ENCODE results near the gene LCN15. TPM values are rescaled to one million over a fixed set of nuclear protein-coding genes. Genes with fewer than 3 reads are reported as not detected.

The LCN15 gene
- total RNA-seq, 3 donors from 2014 or later, result not detected

GRCh38 chr9:136722969-136723356, 41.4 kb downstream of the LCN15 start:
- H3K4me1 ChIP-seq, result peaks cover 0 to 14% of the 10 kb centered on the region in 2 donors
- H3K27ac ChIP-seq, result no peak overlapping the region
- no peak overlapping the region for H3K4me3 ChIP-seq
- TF ChIP-seq POLR2A (IDR thresholded peaks at IDR 0.05) (no peak), POLR2AphosphoS5 (IDR thresholded peaks at IDR 0.05) (no peak)
- TF ChIP-seq, protein P1, sequence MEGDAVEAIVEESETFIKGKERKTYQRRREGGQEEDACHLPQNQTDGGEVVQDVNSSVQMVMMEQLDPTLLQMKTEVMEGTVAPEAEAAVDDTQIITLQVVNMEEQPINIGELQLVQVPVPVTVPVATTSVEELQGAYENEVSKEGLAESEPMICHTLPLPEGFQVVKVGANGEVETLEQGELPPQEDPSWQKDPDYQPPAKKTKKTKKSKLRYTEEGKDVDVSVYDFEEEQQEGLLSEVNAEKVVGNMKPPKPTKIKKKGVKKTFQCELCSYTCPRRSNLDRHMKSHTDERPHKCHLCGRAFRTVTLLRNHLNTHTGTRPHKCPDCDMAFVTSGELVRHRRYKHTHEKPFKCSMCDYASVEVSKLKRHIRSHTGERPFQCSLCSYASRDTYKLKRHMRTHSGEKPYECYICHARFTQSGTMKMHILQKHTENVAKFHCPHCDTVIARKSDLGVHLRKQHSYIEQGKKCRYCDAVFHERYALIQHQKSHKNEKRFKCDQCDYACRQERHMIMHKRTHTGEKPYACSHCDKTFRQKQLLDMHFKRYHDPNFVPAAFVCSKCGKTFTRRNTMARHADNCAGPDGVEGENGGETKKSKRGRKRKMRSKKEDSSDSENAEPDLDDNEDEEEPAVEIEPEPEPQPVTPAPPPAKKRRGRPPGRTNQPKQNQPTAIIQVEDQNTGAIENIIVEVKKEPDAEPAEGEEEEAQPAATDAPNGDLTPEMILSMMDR (IDR thresholded peaks at IDR 0.05), result no peak
- H3K27me3 ChIP-seq, result no peaks in the 10 kb centered on the region
- DNase-seq (ENCODE audit: low spot score in 2 of 2), result no peak
- intact Hi-C loops (cut with DNase I; ENCODE audit: low total_unique reads), result no loop called here
- no peaks in the 10 kb centered on the region for H3K9me3 ChIP-seq
- peaks cover 13% of the 10 kb centered on the region for H3K36me3 ChIP-seq

DNA sequence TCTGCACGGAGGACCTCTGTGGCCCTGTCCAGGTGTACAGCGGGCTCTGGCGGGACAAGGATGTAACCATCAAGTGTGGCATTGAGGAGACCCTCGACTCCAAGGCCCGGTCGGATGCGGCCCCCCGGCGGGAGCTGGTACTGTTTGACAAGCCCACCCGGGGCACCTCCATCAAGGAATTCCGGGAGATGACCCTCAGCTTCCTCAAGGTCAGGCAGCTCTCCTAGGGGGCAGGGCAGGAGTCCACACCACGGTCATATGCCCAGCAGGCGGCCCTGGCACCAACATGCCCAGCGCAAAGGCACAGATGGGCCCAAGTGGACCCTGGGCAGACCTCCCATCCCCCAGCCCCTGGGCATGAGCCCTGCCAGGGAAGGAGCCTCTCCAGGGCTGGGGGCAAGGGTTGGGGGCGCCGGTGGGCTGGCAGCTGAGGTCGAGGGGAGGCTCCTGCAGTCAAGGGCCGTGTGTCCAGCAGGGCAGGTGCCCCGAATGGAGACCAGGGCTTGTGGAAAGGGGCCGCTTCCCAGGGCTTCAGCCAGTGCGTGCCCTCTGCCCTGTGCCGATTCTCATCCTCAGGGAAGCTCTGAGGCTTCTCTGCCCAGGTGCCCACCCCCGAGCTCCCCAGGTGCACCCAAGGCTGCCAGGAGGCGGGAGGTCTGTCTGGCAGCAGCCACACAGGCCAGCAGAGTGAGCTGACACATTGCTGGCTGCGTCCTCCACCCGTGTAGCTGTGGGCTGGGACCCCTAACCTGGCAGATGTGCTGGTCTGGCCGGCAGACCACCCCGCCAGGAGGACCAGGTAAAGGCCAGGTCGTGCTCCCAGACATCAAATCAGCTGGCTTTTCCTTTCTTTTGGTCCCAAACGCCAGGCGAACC, 42.0 kb downstream of the LCN15 start:
- no peak for DNase-seq (ENCODE audit: low spot score in 2 of 2)
- Histone ChIP-seq H3K27ac (no peak overlapping the region), H3K4me1 (peaks cover 0 to 14% of the 10 kb centered on the region in 2 donors), H3K36me3 (peaks cover 13% of the 10 kb centered on the region), H3K4me3 (no peak overlapping the region), H3K9me3 (no peaks in the 10 kb centered on the region), H3K27me3 (no peaks in the 10 kb centered on the region)
- TF ChIP-seq POLR2A (IDR thresholded peaks at IDR 0.05), result no peak
- no peak for TF ChIP-seq POLR2AphosphoS5 (IDR thresholded peaks at IDR 0.05)
- TF ChIP-seq, protein P1 (IDR thresholded peaks at IDR 0.05), result no peak
- intact Hi-C loops (cut with DNase I; ENCODE audit: low total_unique reads), result no loop called here

DNA sequence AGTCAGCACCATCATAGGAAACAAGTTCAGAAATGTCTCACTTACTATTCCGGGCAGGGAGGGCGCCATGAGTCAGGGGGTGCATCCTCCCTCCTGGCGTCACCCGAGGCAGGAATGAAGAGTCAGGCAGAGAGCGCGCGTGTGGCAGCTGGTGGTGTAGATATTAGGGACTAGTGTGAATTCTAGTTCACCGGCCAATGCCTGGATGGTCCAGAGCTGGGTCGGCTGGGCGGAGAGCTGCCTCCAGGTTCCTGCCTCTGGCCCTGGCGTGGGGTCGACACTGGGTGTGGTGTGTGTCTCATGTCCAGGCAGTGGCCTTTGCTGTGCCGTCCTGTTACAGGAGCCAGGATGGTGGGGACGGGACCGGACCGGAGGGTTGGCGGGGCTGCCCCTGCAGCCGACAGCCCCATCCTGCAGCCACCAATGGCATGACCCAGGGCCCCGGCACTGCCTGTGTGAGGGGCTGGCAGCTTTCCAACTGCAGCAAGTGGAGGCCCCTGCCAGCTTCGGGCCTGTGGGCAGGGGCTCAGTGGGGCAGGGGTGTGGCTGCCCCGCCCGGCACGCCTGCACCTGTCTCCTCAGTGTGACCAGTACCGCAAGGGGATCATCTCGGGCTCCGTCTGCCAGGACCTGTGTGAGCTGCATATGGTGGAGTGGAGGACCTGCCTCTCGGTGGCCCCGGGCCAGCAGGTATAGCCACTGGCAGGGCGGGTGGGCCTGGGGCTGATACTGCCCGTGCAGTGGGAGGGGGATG, 42.8 kb downstream of the LCN15 start:
- H3K4me3 ChIP-seq, result no peak overlapping the region
- peak overlapping the region in 1 of 2 donors; percentile 4 for H3K27ac ChIP-seq
- peak in 1 of 3 donors; percentile 27 for TF ChIP-seq POLR2AphosphoS5 (IDR thresholded peaks at IDR 0.05)
- TF ChIP-seq, protein P1 (IDR thresholded peaks at IDR 0.05), result no peak
- H3K36me3 ChIP-seq, result peaks cover 13% of the 10 kb centered on the region
- no peak for DNase-seq (ENCODE audit: low spot score in 2 of 2)
- H3K4me1 ChIP-seq, result peaks cover 0 to 8% of the 10 kb centered on the region in 2 donors
- H3K9me3 ChIP-seq, result no peaks in the 10 kb centered on the region
- intact Hi-C loops (cut with DNase I; ENCODE audit: low total_unique reads), result no loop called here
- H3K27me3 ChIP-seq, result no peaks in the 10 kb centered on the region

DNA sequence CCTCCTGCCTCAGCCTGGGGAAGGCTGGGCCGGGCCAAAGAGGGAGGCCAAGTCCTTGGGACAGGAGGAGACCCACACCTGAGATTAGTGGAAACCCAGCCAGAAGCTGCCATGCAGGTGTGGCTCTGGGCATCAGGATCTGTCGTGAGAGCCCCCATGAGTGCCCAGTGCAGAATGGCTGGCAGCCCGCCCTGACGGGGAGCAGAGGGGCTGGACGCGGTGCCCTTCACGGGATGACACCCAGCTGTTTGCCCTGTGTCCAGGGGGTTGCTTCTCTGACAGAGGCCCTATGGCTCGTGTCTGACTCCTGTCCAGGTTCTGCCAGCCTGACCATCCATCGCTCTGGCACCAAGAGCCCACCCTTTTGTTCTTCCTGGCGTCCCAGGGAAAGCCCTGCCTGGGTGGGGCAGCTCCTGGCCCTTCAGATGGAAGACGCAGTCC, 43.4 kb downstream of the LCN15 start:
- Histone ChIP-seq H3K4me3 (no peak overlapping the region), H3K27me3 (no peaks in the 10 kb centered on the region), H3K9me3 (no peaks in the 10 kb centered on the region), H3K27ac (peak overlapping the region in 1 of 2 donors; percentile 43), H3K4me1 (peaks cover 0 to 3% of the 10 kb centered on the region in 2 donors), H3K36me3 (peaks cover 13% of the 10 kb centered on the region)
- no peak for DNase-seq (ENCODE audit: low spot score in 2 of 2)
- intact Hi-C loops (cut with DNase I; ENCODE audit: low total_unique reads), result no loop called here
- TF ChIP-seq POLR2AphosphoS5 (IDR thresholded peaks at IDR 0.05) (no peak), POLR2A (IDR thresholded peaks at IDR 0.05) (no peak)
- TF ChIP-seq, protein P1 (IDR thresholded peaks at IDR 0.05), result no peak

All from breast epithelium (tissue), 4 donors.